CD8-positive, alpha-beta memory T cell (primary cell): ENCODE measurements around the gene CLSTN2. TPM values are rescaled to one million over a fixed set of nuclear protein-coding genes. Genes with fewer than 3 reads are reported as not detected.

Experiments used
- CTCF ChIA-PET: fragments of 350-600 bp; sonication (Branson Sonifier 250); formaldehyde crosslinking; loops from one replicate; lab custom pipeline; 2021; ENCODE audit warnings: antibody characterized with exemption; lab: Charles Lee
- POLR2A ChIA-PET: fragments of 350-600 bp; sonication (Branson Sonifier 250); formaldehyde crosslinking; loops from one replicate; lab custom pipeline; 2021; ENCODE audit warnings: antibody characterized with exemption; lab: Charles Lee
- DNase-seq, 5 donors: peaks; one replicate each; pipeline versions ENCODE4 v3.0.0 to v3.0.0-alpha.2; 2020 to 2022; ENCODE audit warnings: mixed read lengths in 1 of 5
- H3K27ac ChIP-seq: one replicate; pipeline ENCODE4 v1.7.0; 2013; ENCODE audit warnings: low read depth, mild to moderate bottlenecking, low read length, moderate library complexity
- H3K27me3 ChIP-seq: 2 replicates; pipeline ENCODE4 v1.7.0; 2013; ENCODE audit warnings: low read length, mild to moderate bottlenecking; ENCODE audit not compliant: insufficient read depth, poor library complexity, severe bottlenecking
- H3K36me3 ChIP-seq: 2 replicates; pipeline ENCODE4 v1.7.0; 2013; ENCODE audit warnings: mild to moderate bottlenecking, low read length, moderate library complexity; ENCODE audit not compliant: insufficient read depth
- H3K4me1 ChIP-seq: 2 replicates; pipeline ENCODE4 v1.7.0; 2013; ENCODE audit warnings: mild to moderate bottlenecking, low read length, moderate library complexity; ENCODE audit not compliant: insufficient read depth
- H3K4me3 ChIP-seq: 2 replicates; pipeline ENCODE4 v1.7.0; 2013; ENCODE audit warnings: mild to moderate bottlenecking, low read length
- H3K9me3 ChIP-seq: 2 replicates; pipeline ENCODE4 v1.7.0; 2013; ENCODE audit warnings: mild to moderate bottlenecking, low read length
- H3K27ac Mint-ChIP-seq, 8 donors: one replicate each; pipeline ENCODE4 v1.8.0; 2020 to 2021; ENCODE audit warnings: mixed read lengths in 8 of 8, mild to moderate bottlenecking in 6 of 8, inconsistent platforms in 3 of 8, moderate library complexity in 3 of 8
- H3K27me3 Mint-ChIP-seq, 2 donors: one replicate each; pipeline ENCODE4 v1.8.0; 2020 to 2021; ENCODE audit warnings: mixed read lengths in 2 of 2, mild to moderate bottlenecking in 1 of 2, moderate library complexity in 1 of 2
- H3K36me3 Mint-ChIP-seq, 3 donors: one replicate each; pipeline ENCODE4 v1.8.0; 2020 to 2021; ENCODE audit warnings: mixed read lengths in 3 of 3, inconsistent platforms in 1 of 3, mild to moderate bottlenecking in 1 of 3
- H3K4me1 Mint-ChIP-seq, 3 donors: one replicate each; pipeline ENCODE4 v1.8.0; 2020 to 2021; ENCODE audit warnings: mixed read lengths in 3 of 3, inconsistent platforms in 1 of 3, mild to moderate bottlenecking in 1 of 3
- H3K4me3 Mint-ChIP-seq, 7 donors: one replicate each; pipeline ENCODE4 v1.8.0; 2020 to 2021; ENCODE audit warnings: mixed read lengths in 7 of 7, mild to moderate bottlenecking in 6 of 7, moderate library complexity in 4 of 7, inconsistent platforms in 2 of 7
- H3K9me3 Mint-ChIP-seq, 5 donors: one replicate each; pipeline ENCODE4 v1.8.0; 2020 to 2022; ENCODE audit warnings: mixed read lengths in 5 of 5, mild to moderate bottlenecking in 3 of 5, moderate library complexity in 2 of 5, inconsistent platforms in 1 of 5
- polyA plus RNA-seq: library from polyadenylated mRNA; unstranded; fragments of 300-500 nt; fragmentation: Illumina TruSeq; gene quantifications from one replicate; pipeline ENCODE4 v1.2.3, GENCODE V29; 2021
- total RNA-seq, 2 experiments: library from RNA; stranded (reverse); gene quantifications; one replicate each; pipeline ENCODE4 v1.2.3, GENCODE V29; 2021

Gene CLSTN2
- total and polyA plus RNA-seq, 3 experiments from 2014 or later, result not detected

DNA sequence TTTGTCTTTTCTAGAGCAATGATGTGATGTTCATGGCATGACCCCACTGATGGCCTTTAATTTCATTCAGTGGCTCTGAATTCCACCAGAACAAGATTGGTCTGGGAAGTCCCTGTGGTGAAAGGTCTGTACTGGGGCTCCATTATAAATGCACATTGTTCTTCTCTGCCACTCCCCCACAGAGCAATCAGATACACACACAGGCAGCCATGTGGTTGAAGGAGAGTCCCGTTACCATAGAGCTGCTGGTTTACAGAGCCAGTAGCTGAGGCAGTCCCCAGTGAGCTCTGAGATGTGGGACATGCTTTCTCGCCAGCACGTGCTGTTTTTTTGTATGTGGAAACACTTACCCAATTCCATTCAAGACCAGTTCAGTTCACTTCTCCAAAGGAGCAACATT, 570.2 kb downstream of the CLSTN2 start:
- Mint-ChIP-seq H3K4me3 (no peak overlapping the region), H3K9me3 (no peaks in the 10 kb centered on the region)
- CTCF ChIA-PET, result no interaction called here

DNA sequence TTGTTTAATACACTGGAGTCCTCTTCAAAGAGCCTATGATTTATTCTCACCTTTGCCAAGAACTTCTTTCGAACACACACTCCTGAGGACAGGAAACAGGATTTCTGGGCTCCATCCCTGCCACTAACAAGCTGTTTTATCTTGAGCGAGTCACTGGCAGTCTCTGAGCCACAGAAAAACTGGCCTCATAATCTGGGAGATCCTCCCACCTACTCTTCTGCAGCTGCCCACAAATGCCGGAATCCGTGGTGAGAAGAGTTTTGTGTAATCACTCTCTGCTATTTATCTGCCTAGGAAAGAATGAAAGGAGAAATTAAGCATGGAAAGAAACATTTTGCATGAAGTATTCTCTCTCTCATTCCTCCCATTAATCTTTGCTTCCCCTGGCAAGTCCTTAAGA, 570.9 kb downstream of the CLSTN2 start:
- no peak for DNase-seq
- Mint-ChIP-seq H3K27ac (no peak overlapping the region), H3K4me3 (no peak overlapping the region), H3K27me3 (peaks cover 0 to 6% of the 10 kb centered on the region in 2 donors), H3K36me3 (no peaks in the 10 kb centered on the region), H3K4me1 (no peaks in the 10 kb centered on the region), H3K9me3 (no peaks in the 10 kb centered on the region)
- ChIA-PET CTCF (no interaction called here), POLR2A (no interaction called here)
- no peaks in the 10 kb centered on the region for H3K27me3 ChIP-seq
- H3K4me3 ChIP-seq, result no peak overlapping the region
- H3K4me1 ChIP-seq, result no peaks in the 10 kb centered on the region
- no peaks in the 10 kb centered on the region for H3K9me3 ChIP-seq
- H3K27ac ChIP-seq, result no peak overlapping the region
- no peaks in the 10 kb centered on the region for H3K36me3 ChIP-seq

More for the DNA sequence above, 570.2 kb downstream of the CLSTN2 start:
- POLR2A ChIA-PET, result no interaction called here
- Histone ChIP-seq H3K4me3 (no peak overlapping the region), H3K4me1 (no peaks in the 10 kb centered on the region), H3K27ac (no peak overlapping the region), H3K36me3 (no peaks in the 10 kb centered on the region), H3K9me3 (no peaks in the 10 kb centered on the region), H3K27me3 (no peaks in the 10 kb centered on the region)
- Mint-ChIP-seq H3K27me3 (peaks cover 0 to 6% of the 10 kb centered on the region in 2 donors), H3K27ac (no peak overlapping the region), H3K4me1 (no peaks in the 10 kb centered on the region), H3K36me3 (no peaks in the 10 kb centered on the region)
- no peak for DNase-seq

DNA sequence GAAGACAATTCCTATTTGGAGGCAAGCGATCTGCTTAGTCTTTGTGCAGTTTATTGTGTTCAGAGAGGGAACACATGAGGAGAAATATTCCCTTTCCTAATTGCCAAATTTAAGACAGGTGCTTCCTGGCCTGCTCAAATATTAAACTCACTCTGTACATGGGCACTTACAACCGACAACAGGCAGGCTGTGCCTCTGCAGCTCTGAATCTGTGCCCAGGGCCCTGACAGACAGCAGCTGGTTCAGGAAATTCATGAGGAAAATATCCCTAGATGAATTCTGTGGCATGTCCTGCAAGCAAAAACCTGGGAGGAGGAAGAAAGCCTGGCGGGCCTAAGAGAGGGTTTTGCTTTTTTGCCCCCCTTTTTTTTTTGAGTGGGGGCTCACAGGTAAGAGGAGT, 573.6 kb downstream of the CLSTN2 start:
- POLR2A ChIA-PET, result no interaction called here
- no peak for DNase-seq
- no peak overlapping the region for H3K4me3 Mint-ChIP-seq
- H3K9me3 ChIP-seq, result no peaks in the 10 kb centered on the region
- no peaks in the 10 kb centered on the region for H3K4me1 Mint-ChIP-seq
- no peak overlapping the region for H3K4me3 ChIP-seq
- CTCF ChIA-PET, result no interaction called here
- H3K36me3 ChIP-seq, result no peaks in the 10 kb centered on the region
- peaks cover 0 to 8% of the 10 kb centered on the region in 2 donors for H3K27me3 Mint-ChIP-seq
- no peaks in the 10 kb centered on the region for H3K36me3 Mint-ChIP-seq
- H3K27ac Mint-ChIP-seq, result no peak overlapping the region
- H3K27me3 ChIP-seq, result no peaks in the 10 kb centered on the region
- H3K9me3 Mint-ChIP-seq, result no peaks in the 10 kb centered on the region
- no peaks in the 10 kb centered on the region for H3K4me1 ChIP-seq
- no peak overlapping the region for H3K27ac ChIP-seq

DNA sequence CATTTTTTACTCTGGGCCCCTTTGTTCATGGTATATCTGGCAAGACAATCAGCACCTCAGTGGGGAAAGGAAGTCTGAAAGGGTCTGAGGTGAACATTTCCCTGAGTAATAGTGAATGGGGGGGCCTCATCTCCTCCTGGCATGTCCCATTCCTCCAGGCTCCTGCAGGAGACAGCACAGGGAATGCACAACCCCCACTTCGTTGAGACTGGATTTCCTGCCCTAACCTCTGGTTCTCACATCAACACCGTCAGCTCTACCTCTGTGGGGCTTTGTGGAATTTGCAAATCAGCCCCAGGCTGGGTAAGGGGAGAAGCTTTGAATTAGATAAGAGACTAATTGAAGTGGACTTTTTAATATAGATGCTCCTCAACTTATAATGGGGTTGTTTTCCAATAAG, 574.5 kb downstream of the CLSTN2 start:
- Mint-ChIP-seq H3K36me3 (no peaks in the 10 kb centered on the region), H3K9me3 (no peaks in the 10 kb centered on the region), H3K4me1 (no peaks in the 10 kb centered on the region), H3K4me3 (no peak overlapping the region), H3K27me3 (peaks cover 0 to 11% of the 10 kb centered on the region in 2 donors), H3K27ac (no peak overlapping the region)
- ChIA-PET POLR2A (no interaction called here), CTCF (no interaction called here)
- Histone ChIP-seq H3K4me3 (no peak overlapping the region), H3K36me3 (no peaks in the 10 kb centered on the region), H3K9me3 (no peaks in the 10 kb centered on the region), H3K27ac (no peak overlapping the region), H3K27me3 (no peaks in the 10 kb centered on the region), H3K4me1 (no peaks in the 10 kb centered on the region)
- no peak for DNase-seq

DNA sequence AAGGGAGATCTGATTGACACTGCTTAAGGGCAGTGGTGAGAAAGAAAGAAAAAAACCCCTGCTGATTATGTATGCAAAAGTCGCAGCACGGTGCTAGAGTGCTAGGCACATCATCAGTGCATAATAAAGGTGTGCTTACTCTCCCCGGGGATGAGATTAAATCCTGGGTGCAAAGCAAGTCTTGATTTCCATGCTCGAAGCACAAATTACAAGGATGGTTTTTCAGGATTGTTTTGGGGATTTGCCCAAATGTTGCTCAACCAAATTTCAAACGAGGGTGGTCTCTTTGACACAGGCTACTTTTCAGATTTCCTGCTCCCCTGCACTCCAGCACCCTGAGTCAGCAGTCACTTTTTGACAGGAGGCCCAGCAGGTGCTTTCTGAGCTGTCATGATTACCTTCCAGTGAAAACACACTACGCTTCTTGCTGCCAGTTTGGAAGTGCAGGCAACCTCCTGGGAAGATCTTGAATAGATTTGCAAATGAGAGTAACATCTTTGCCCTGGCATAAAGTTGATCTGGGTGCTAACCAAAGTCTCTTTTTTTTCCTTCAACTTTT, 575.4 kb downstream of the CLSTN2 start:
- Histone ChIP-seq H3K36me3 (no peaks in the 10 kb centered on the region), H3K27ac (no peak overlapping the region), H3K4me1 (no peaks in the 10 kb centered on the region), H3K27me3 (no peaks in the 10 kb centered on the region), H3K4me3 (no peak overlapping the region), H3K9me3 (no peaks in the 10 kb centered on the region)
- H3K27ac Mint-ChIP-seq, result no peak overlapping the region
- ChIA-PET CTCF (no interaction called here), POLR2A (no interaction called here)
- H3K4me3 Mint-ChIP-seq, result no peak overlapping the region
- H3K36me3 Mint-ChIP-seq, result no peaks in the 10 kb centered on the region
- no peaks in the 10 kb centered on the region for H3K4me1 Mint-ChIP-seq
- peaks cover 0 to 11% of the 10 kb centered on the region in 2 donors for H3K27me3 Mint-ChIP-seq
- H3K9me3 Mint-ChIP-seq, result peaks cover 0 to 6% (median 0%) of the 10 kb centered on the region in 5 donors
- no peak for DNase-seq

DNA sequence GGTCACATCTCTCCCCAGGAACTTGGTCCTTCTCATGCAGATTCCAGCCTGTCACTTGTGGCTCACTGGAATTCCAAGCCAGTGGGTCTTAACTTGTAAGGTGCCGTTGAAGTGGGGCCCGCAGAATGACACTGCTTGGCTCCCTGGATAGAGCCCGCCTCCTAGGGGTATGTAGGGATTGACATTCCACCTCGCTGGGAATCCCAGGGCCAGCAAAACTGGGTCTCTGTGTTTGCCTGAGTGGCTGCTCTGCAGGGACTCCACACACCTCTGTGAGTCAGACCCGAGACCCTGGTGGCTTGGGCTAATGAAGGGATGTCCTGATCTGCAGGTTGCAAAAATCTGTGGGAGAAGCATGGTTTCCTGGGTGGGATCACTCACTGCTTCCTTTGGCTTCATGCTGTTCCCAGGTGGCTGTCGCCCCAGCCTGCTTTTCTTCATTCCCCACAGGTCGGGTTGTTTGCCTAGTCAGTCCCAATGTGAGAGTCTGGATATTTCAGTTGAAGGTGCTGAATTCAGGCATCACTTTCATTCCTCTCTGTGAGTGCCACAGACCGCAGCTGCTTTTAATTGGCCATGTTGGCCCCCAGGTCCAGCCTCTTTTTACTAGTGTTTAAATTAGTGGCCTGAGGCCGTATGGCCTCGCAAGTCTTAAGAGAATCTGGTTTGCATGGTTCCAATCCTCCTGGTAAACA, 586.9 kb downstream of the CLSTN2 start:
- H3K36me3 ChIP-seq, result no peaks in the 10 kb centered on the region
- POLR2A ChIA-PET, result no interaction called here
- H3K4me1 ChIP-seq, result no peaks in the 10 kb centered on the region
- peaks cover 10 to 17% (median 13%) of the 10 kb centered on the region in 5 donors for H3K9me3 Mint-ChIP-seq
- H3K27ac Mint-ChIP-seq, result no peak overlapping the region
- peaks cover 8 to 9% of the 10 kb centered on the region in 2 donors for H3K27me3 Mint-ChIP-seq
- H3K9me3 ChIP-seq, result no peaks in the 10 kb centered on the region
- H3K36me3 Mint-ChIP-seq, result peaks cover 0 to 2% (median 0%) of the 10 kb centered on the region in 3 donors
- H3K27ac ChIP-seq, result no peak overlapping the region
- no peak overlapping the region for H3K4me3 Mint-ChIP-seq
- DNase-seq, result no peak
- no peaks in the 10 kb centered on the region for H3K27me3 ChIP-seq
- CTCF ChIA-PET, result no interaction called here
- H3K4me3 ChIP-seq, result no peak overlapping the region
- H3K4me1 Mint-ChIP-seq, result no peaks in the 10 kb centered on the region

DNA sequence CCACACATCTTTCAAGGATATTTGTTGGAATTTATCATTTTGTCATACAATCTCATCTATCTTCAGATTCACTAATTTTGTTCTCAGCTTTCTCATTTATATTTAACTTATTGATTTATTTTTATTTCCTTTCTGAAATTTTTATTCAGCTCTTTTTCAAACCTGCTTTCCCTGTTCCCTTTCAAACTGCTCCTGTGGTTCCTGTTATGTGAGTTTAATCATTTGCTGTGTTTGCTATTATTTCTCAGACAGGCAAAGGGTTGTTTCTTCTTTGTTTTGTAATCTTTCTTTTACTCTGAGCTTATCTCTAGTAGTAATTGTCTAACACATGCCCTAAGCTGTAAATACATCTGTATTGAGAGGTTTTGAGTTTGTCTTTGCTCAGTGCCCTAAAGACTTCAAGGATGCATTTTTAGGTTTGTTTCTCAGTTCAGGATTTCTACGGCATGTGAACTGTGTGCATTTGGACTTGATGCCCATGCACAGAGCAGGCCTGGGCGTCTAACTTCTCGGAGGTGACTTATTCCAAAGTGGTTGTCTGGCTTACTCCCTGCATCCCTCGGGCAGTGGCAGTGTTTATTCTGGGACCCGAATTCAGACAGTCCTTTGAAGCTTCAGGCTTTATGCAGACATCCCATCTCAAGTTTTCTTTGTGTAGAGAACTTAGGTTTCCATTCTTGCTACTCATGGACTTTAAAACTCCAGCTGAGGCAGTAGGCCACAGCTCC, 587.8 kb downstream of the CLSTN2 start:
- no peaks in the 10 kb centered on the region for H3K36me3 ChIP-seq
- no peak overlapping the region for H3K4me3 ChIP-seq
- no peak for DNase-seq
- H3K27me3 ChIP-seq, result no peaks in the 10 kb centered on the region
- peaks cover 8 to 9% of the 10 kb centered on the region in 2 donors for H3K27me3 Mint-ChIP-seq
- H3K36me3 Mint-ChIP-seq, result peaks cover 0 to 2% (median 0%) of the 10 kb centered on the region in 3 donors
- peaks cover 6 to 17% (median 11%) of the 10 kb centered on the region in 5 donors for H3K9me3 Mint-ChIP-seq
- H3K27ac ChIP-seq, result no peak overlapping the region
- no peak overlapping the region for H3K27ac Mint-ChIP-seq
- POLR2A ChIA-PET, result no interaction called here
- no peaks in the 10 kb centered on the region for H3K4me1 Mint-ChIP-seq
- H3K9me3 ChIP-seq, result no peaks in the 10 kb centered on the region
- H3K4me3 Mint-ChIP-seq, result no peak overlapping the region
- CTCF ChIA-PET, result no interaction called here
- H3K4me1 ChIP-seq, result no peaks in the 10 kb centered on the region

DNA sequence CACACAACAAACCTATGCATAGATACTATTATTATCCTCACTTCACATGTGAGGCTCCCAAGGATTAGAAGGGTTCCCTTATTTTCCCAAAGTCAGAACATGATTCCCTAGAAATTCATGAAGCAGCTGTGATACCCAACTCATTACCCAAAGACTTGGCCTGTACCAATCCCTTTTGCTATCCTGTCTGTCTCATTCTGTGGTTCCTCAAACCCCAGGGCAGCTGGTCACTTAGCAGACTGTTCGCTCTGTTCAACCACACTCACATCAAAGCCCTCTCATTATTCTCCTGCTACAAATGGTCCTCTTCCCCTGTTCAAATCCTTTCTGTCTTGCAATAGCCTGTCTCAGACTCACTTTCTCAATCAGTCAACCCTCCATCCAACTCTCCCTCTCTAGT, 588.6 kb downstream of the CLSTN2 start:
- Histone ChIP-seq H3K36me3 (no peaks in the 10 kb centered on the region), H3K4me3 (no peak overlapping the region), H3K4me1 (no peaks in the 10 kb centered on the region), H3K27ac (no peak overlapping the region), H3K9me3 (no peaks in the 10 kb centered on the region), H3K27me3 (no peaks in the 10 kb centered on the region)
- CTCF ChIA-PET, result no interaction called here
- H3K36me3 Mint-ChIP-seq, result peaks cover 0 to 2% (median 0%) of the 10 kb centered on the region in 3 donors
- peaks cover 5 to 14% (median 10%) of the 10 kb centered on the region in 5 donors for H3K9me3 Mint-ChIP-seq
- H3K27me3 Mint-ChIP-seq, result peaks cover 8 to 9% of the 10 kb centered on the region in 2 donors
- no peak overlapping the region for H3K4me3 Mint-ChIP-seq
- POLR2A ChIA-PET, result no interaction called here
- no peak for DNase-seq
- no peaks in the 10 kb centered on the region for H3K4me1 Mint-ChIP-seq
- H3K27ac Mint-ChIP-seq, result no peak overlapping the region
